ENCODE data around the gene CHN2. TPM values are rescaled to one million over a fixed set of nuclear protein-coding genes. Genes with fewer than 3 reads are reported as not detected.

Gene CHN2
- total and polyA plus RNA-seq, 2 donors (not counting 1 experiment from before 2014, with no cell fraction given), result 0.86 to 1.4 TPM

DNA sequence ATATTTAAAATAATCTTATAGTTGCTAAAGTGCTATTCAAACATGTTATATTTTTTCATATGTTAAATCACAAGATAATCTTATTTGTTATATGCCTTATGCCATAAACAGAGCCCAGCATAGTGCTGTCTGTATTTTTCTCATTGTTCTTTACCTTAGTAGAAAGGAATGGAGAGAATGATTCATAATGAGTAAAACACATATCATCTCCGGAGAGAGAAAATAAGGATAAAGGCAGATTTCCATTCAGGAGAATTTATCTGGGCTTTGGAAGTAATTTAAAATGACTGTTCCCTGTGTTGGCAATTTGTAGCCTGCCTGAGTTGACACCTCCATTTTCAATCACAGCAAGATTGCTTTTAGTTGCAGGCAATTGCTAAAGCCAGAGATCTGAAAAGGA lies 30.2 kb downstream of the CHN2 start:
- no CpG with 5 or more reads among the region's 1 CpG for WGBS (ENCODE audit: insufficient coverage)
- Histone ChIP-seq H4K20me1 (ENCODE audit: control insufficient read depth, insufficient read depth, low read length, poor library complexity, severe bottlenecking) (no peaks in the 10 kb centered on the region), H3K27ac (ENCODE audit: low read length in 2 of 2) (no peak overlapping the region), H3K79me2 (ENCODE audit: control insufficient read depth, insufficient read depth, low read length) (no peaks in the 10 kb centered on the region), H3K36me3 (replicated peaks in 1 of 2; ENCODE audit: control extremely low read depth in 1 of 2, control insufficient read depth in 1 of 2, extremely low read depth in 1 of 2, insufficient read depth in 2 of 2, low read length in 1 of 2) (no peaks in the 10 kb centered on the region), H3K9me3 (ENCODE audit: control extremely low read depth in 1 of 3, control insufficient read depth in 2 of 3, insufficient read depth in 1 of 3, low read length in 2 of 3) (no peaks in the 10 kb centered on the region), H3K4me1 (ENCODE audit: control insufficient read depth in 2 of 2, insufficient read depth in 2 of 2, low read length in 2 of 2) (no peaks in the 10 kb centered on the region), H3K4me2 (replicated peaks; ENCODE audit: low read depth, low read length, poor library complexity, severe bottlenecking) (no peak overlapping the region), H3K9ac (ENCODE audit: low read length) (no peak overlapping the region), H2AFZ (ENCODE audit: insufficient read depth, low read depth, low read length, poor library complexity, severe bottlenecking) (no peak overlapping the region), H3K4me3 (ENCODE audit: control extremely low read depth in 1 of 5, extremely low read depth in 1 of 5, insufficient read depth in 1 of 5, low read depth in 2 of 5, low read length in 4 of 5) (no peak overlapping the region), H3K27me3 (replicated peaks in 1 of 4; ENCODE audit: control extremely low read depth in 1 of 4, control insufficient read depth in 3 of 4, insufficient read depth in 4 of 4, low read length in 3 of 4) (no peaks in the 10 kb centered on the region)
- Mint-ChIP-seq H3K27ac (no peak overlapping the region), H3K27me3 (peaks cover 3% of the 10 kb centered on the region), H3K4me3 (no peak overlapping the region), H3K9me3 (ENCODE audit: insufficient read depth) (no peaks in the 10 kb centered on the region), H3K4me1 (no peaks in the 10 kb centered on the region)
- no peak for TF ChIP-seq CTCF (IDR thresholded peaks at IDR 0.05)
- no peak for TF ChIP-seq EZH2 (IDR thresholded peaks at IDR 0.05; ENCODE audit: borderline replicate concordance, insufficient read depth, low read depth, low read length, poor library complexity, severe bottlenecking)
- no peak for ATAC-seq (ENCODE audit: low read depth)
- POLR2A ChIA-PET, result no interaction called here
- no peak for DNase-seq
- intact Hi-C loops (cut with micrococcal nuclease), result no loop called here
- CTCF ChIA-PET, result no interaction called here

- H3K9ac ChIP-seq (ENCODE audit: low read length), result no peak overlapping the region
Observed at GRCh38 chr7:29228289-29229011, 33.9 kb downstream of the CHN2 start.

More at GRCh38 chr7:29228289-29229011, 33.9 kb downstream of the CHN2 start:
- Histone ChIP-seq H3K27ac (ENCODE audit: low read length in 2 of 2) (no peak overlapping the region), H3K36me3 (replicated peaks in 1 of 2; ENCODE audit: control extremely low read depth in 1 of 2, control insufficient read depth in 1 of 2, extremely low read depth in 1 of 2, insufficient read depth in 2 of 2, low read length in 1 of 2) (no peaks in the 10 kb centered on the region), H3K4me3 (ENCODE audit: control extremely low read depth in 1 of 5, extremely low read depth in 1 of 5, insufficient read depth in 1 of 5, low read depth in 2 of 5, low read length in 4 of 5) (no peak overlapping the region), H3K4me2 (replicated peaks; ENCODE audit: low read depth, low read length, poor library complexity, severe bottlenecking) (no peak overlapping the region), H3K9me3 (ENCODE audit: control extremely low read depth in 1 of 3, control insufficient read depth in 2 of 3, insufficient read depth in 1 of 3, low read length in 2 of 3) (no peaks in the 10 kb centered on the region), H2AFZ (ENCODE audit: insufficient read depth, low read depth, low read length, poor library complexity, severe bottlenecking) (no peak overlapping the region), H3K79me2 (ENCODE audit: control insufficient read depth, insufficient read depth, low read length) (no peaks in the 10 kb centered on the region), H3K27me3 (replicated peaks in 1 of 4; ENCODE audit: control extremely low read depth in 1 of 4, control insufficient read depth in 3 of 4, insufficient read depth in 4 of 4, low read length in 3 of 4) (no peaks in the 10 kb centered on the region), H4K20me1 (ENCODE audit: control insufficient read depth, insufficient read depth, low read length, poor library complexity, severe bottlenecking) (no peaks in the 10 kb centered on the region), H3K4me1 (ENCODE audit: control insufficient read depth in 2 of 2, insufficient read depth in 2 of 2, low read length in 2 of 2) (no peaks in the 10 kb centered on the region)
- H3K4me3 Mint-ChIP-seq, result no peak overlapping the region
- ChIA-PET CTCF (interaction anchor here (1.0 kb wide), 1 partner anchor 9 kb away, joined by 5 read pairs; no protein-coding TSS in a partner anchor), POLR2A (no interaction called here)
- no peaks in the 10 kb centered on the region for H3K9me3 Mint-ChIP-seq (ENCODE audit: insufficient read depth)
- H3K4me1 Mint-ChIP-seq, result no peaks in the 10 kb centered on the region
- DNase-seq, result no peak
- WGBS (ENCODE audit: insufficient coverage), result 98% methylated on average over 6 of the region's 11 CpGs
- intact Hi-C loops (cut with micrococcal nuclease), result no loop called here
- peaks cover 3% of the 10 kb centered on the region for H3K27me3 Mint-ChIP-seq
- TF ChIP-seq CTCF (IDR thresholded peaks at IDR 0.05) (no peak), EZH2 (IDR thresholded peaks at IDR 0.05; ENCODE audit: borderline replicate concordance, insufficient read depth, low read depth, low read length, poor library complexity, severe bottlenecking) (no peak)
- no peak for ATAC-seq (ENCODE audit: low read depth)
- no peak overlapping the region for H3K27ac Mint-ChIP-seq

Data from B cell (primary cell).